Ishikawa (cell line): ENCODE measurements around the gene KCNIP4.

Experiments used
- CEBPB ChIP-seq: IDR thresholded peaks from 2 replicates; pipeline ENCODE4 v1.6.1; 2012
- EP300 ChIP-seq: IDR thresholded peaks from 2 replicates; pipeline ENCODE4 v1.6.1; 2012; ENCODE audit warnings: borderline replicate concordance

GRCh38 chr4:21366312-21366711 is 582.3 kb downstream of the KCNIP4 start:
- TF ChIP-seq EP300 = no peak
- no peak for TF ChIP-seq CEBPB
